ENCODE measurements around the gene RAPGEF4.

DNA sequence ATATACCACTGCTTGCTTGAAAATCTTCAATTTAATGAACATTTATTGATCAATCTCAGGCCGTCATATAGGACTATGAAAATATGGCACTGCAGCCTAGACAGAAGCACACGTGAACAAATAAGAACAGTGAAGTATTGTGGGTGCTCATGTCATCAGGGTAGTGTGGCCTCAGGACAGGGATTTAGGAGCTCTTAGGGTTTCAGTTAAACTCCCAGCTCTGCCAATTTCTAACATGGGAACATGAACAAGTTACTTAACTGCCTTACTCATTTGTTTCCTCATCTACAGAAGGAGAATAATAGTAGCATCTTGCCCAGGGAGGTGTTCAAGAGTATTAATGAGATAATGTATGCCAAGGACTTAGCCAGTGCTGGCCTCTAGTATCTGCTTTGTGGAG lies 194.0 kb downstream of the RAPGEF4 start:
- no peak for TF ChIP-seq POLR2A (IDR thresholded peaks at IDR 0.05; ENCODE audit: low read depth, low read length)
- no peak for TF ChIP-seq POLR2AphosphoS5 (IDR thresholded peaks at IDR 0.05; ENCODE audit: low read depth, low read length)
- no peak for TF ChIP-seq TAF1 (IDR thresholded peaks at IDR 0.05; ENCODE audit: borderline replicate concordance, low read depth, low read length)
